A549 (cell line): ENCODE results near the gene C16orf54. TPM values are rescaled to one million over a fixed set of nuclear protein-coding genes. Genes with fewer than 3 reads are reported as not detected.

Experiments
- ATAC-seq, 2 experiments: fragments of 200-7000 bp in 1 of 2; fragments of >200 bp in 1 of 2; cut with Nextera tagmentation in 1 of 2; cut with Tn5 transposase in 1 of 2; 3 replicates each; pipeline versions ENCODE4 v1.8.0 to v1.9.1; 2018 to 2020; ENCODE audit warnings: mild to moderate bottlenecking in 1 of 2, moderate library complexity in 1 of 2
- CTCF ChIA-PET: fragments of 300-600 bp; sonication (Branson Sonifier 250); formaldehyde crosslinking; extraction: SDS; loops from one replicate; lab custom pipeline; 2021; ENCODE audit warnings: antibody characterized with exemption, inconsistent platforms; lab: Yijun Ruan, JAX
- POLR2A ChIA-PET: fragments of 350-600 bp; formaldehyde crosslinking; extraction: SDS; loops from one replicate; lab custom pipeline; 2021; ENCODE audit warnings: antibody characterized with exemption, inconsistent platforms; lab: Yijun Ruan, JAX
- DNase-seq, 2 experiments: peaks; one replicate each; pipeline versions ENCODE4 v3.0.0 to v3.0.0-alpha.2; 2011 to 2016; ENCODE audit warnings: low read depth in 1 of 2, low spot score in 1 of 2
- FAIRE-seq: peaks from 2 replicates; lab custom pipeline; 2011; peaks lifted over from hg19 to GRCh38; lab: Jason Lieb, UNC
- H3K27ac ChIP-seq, 2 experiments: fragments of >200 bp; sonication (Bioruptor Twin); formaldehyde crosslinking; 3 replicates each; pipeline ENCODE4 v1.5.1; 2016 to 2017
- H3K4me1 ChIP-seq: fragments of >200 bp; sonication (Bioruptor Twin); formaldehyde crosslinking; 3 replicates; pipeline ENCODE4 v1.6.1; 2016
- H3K4me2 ChIP-seq: fragments of >200 bp; sonication (Bioruptor Twin); formaldehyde crosslinking; 3 replicates; pipeline ENCODE4 v1.6.1; 2016
- H3K4me3 ChIP-seq: fragments of >200 bp; sonication (Bioruptor Twin); formaldehyde crosslinking; 3 replicates; pipeline ENCODE4 v1.5.1; 2016
- H3K9me3 ChIP-seq: fragments of >200 bp; sonication (Bioruptor Twin); formaldehyde crosslinking; 3 replicates; pipeline ENCODE4 v1.6.1; 2016
- BHLHE40 ChIP-seq: IDR thresholded peaks from 2 replicates; pipeline ENCODE4 v1.6.1; 2012; ENCODE audit warnings: low read depth, low read length, inconsistent platforms
- CEBPB ChIP-seq, 2 experiments: fragments of >200 bp in 1 of 2; sonication (Bioruptor Twin) in 1 of 2; formaldehyde crosslinking in 1 of 2; IDR thresholded peaks; 2 replicates each; pipeline ENCODE4 v1.6.1; 2012 to 2016
- CHD4 ChIP-seq: fragments of 200-600 bp; sonication (generic); IDR thresholded peaks from 2 replicates; pipeline ENCODE4 v1.6.1; 2016; ENCODE audit warnings: antibody characterized with exemption, mild to moderate bottlenecking, borderline replicate concordance
- ESRRA ChIP-seq: fragments of 150-350 bp; IDR thresholded peaks from 2 replicates; pipeline ENCODE4 v1.6.1; 2014; ENCODE audit warnings: mild to moderate bottlenecking, low read length, borderline replicate concordance
- FOXS1 ChIP-seq: fragments of 250-450 bp; sonication (Bioruptor Pico); IDR thresholded peaks from 2 replicates; pipeline ENCODE4 v1.5.0; 2020; ENCODE audit warnings: mild to moderate bottlenecking, moderate library complexity
- GATA3 ChIP-seq: IDR thresholded peaks from 2 replicates; pipeline ENCODE4 v1.6.1; 2012; ENCODE audit warnings: borderline replicate concordance
- HES2 ChIP-seq: fragments of >200 bp; sonication (Bioruptor Twin); formaldehyde crosslinking; IDR thresholded peaks from 2 replicates; pipeline ENCODE4 v1.6.1; 2016
- HOXA7 ChIP-seq: fragments of 250-450 bp; sonication (Bioruptor Pico); IDR thresholded peaks from 2 replicates; pipeline ENCODE4 v1.5.0; 2020; ENCODE audit warnings: mild to moderate bottlenecking, moderate library complexity
- HOXB13 ChIP-seq: fragments of 250-450 bp; sonication (Bioruptor Pico); IDR thresholded peaks from 2 replicates; pipeline ENCODE4 v1.5.0; 2020; ENCODE audit warnings: low read depth, mild to moderate bottlenecking, moderate library complexity
- HOXB5 ChIP-seq: fragments of 250-450 bp; sonication (Bioruptor Pico); IDR thresholded peaks from 2 replicates; pipeline ENCODE4 v1.5.0; 2020; ENCODE audit warnings: mild to moderate bottlenecking, moderate library complexity
- JUN ChIP-seq, 2 experiments: fragments of >200 bp; sonication (Bioruptor Twin); formaldehyde crosslinking; IDR thresholded peaks; 2 replicates in 1 of 2; 3 replicates in 1 of 2; pipeline ENCODE4 v1.6.1; 2016 to 2017
- JUNB ChIP-seq: fragments of >200 bp; sonication (Bioruptor Twin); formaldehyde crosslinking; IDR thresholded peaks from 2 replicates; pipeline ENCODE4 v1.6.1; 2016
- KDM1A ChIP-seq: fragments of 200-600 bp; sonication (generic); IDR thresholded peaks from 2 replicates; pipeline ENCODE4 v1.6.1; 2016; ENCODE audit warnings: low read depth, mild to moderate bottlenecking
- KDM5A ChIP-seq: fragments of 200-600 bp; sonication (generic); IDR thresholded peaks from 2 replicates; pipeline ENCODE4 v1.6.1; 2016; ENCODE audit warnings: antibody characterized with exemption, mild to moderate bottlenecking
- MYC ChIP-seq: IDR thresholded peaks from 2 replicates; pipeline ENCODE4 v1.6.1; 2012; ENCODE audit warnings: mild to moderate bottlenecking, inconsistent platforms, low read length, improper control_type of control experiment, borderline replicate concordance
- NR3C1 ChIP-seq: fragments of >200 bp; sonication (Bioruptor Twin); formaldehyde crosslinking; IDR thresholded peaks from 3 replicates; pipeline ENCODE4 v1.6.1; 2017
- PHF8 ChIP-seq: fragments of 200-600 bp; sonication (generic); IDR thresholded peaks from 2 replicates; pipeline ENCODE4 v1.6.1; 2016; ENCODE audit warnings: low read depth, mild to moderate bottlenecking, antibody characterized with exemption, moderate library complexity, borderline replicate concordance
- POLR2AphosphoS2 ChIP-seq: conservative IDR thresholded peaks from 2 replicates; pipeline ENCODE4 v1.6.1; 2012; ENCODE audit warnings: low read length, improper control_type of control experiment, inconsistent platforms
- RCOR1 ChIP-seq: fragments of 150-350 bp; IDR thresholded peaks from 2 replicates; pipeline ENCODE4 v1.6.1; 2014; ENCODE audit warnings: antibody characterized with exemption, low read length, low read depth
- RNF2 ChIP-seq: fragments of 200-600 bp; sonication (generic); IDR thresholded peaks from 2 replicates; pipeline ENCODE4 v1.6.1; 2016; ENCODE audit warnings: low read depth, mild to moderate bottlenecking, antibody characterized with exemption, moderate library complexity, borderline replicate concordance
- TP53 ChIP-seq: fragments of 250-450 bp; sonication (Bioruptor Pico); IDR thresholded peaks from 2 replicates; pipeline ENCODE4 v1.5.0; 2021; ENCODE audit warnings: mild to moderate bottlenecking, moderate library complexity
- WGBS: methylation state at CpG from one replicate; pipeline ENCODE4 v1.1.6; 2017; ENCODE audit errors: missing lambda C conversion rate; 5-methylcytosine and 5-hydroxymethylcytosine counted together
- polyA plus RNA-seq, 4 experiments: library from polyadenylated mRNA; depleted of rRNA in 3 of 4; stranded (reverse); fragments of >200 nt; fragmentation: RNase III in 1 of 4; extraction: RNeasy Plus Mini Kit Qiagen cat#74134 plus additional on column Dnase treatment in 1 of 4; gene quantifications; 2 replicates in 3 of 4; 3 replicates in 1 of 4; pipeline ENCODE4 v1.2.3, GENCODE V29; 2011 to 2017
- TF ChIP-seq, protein P1 (sequence below): fragments of 200-600 bp; sonication (generic); IDR thresholded peaks from 2 replicates; pipeline ENCODE4 v1.6.1; 2016; ENCODE audit warnings: antibody characterized with exemption, mild to moderate bottlenecking, moderate library complexity
- TF ChIP-seq, protein P2 (sequence below): fragments of >200 bp; sonication (Bioruptor Twin); formaldehyde crosslinking; IDR thresholded peaks from 3 replicates; pipeline ENCODE4 v1.6.1; 2016

The C16orf54 gene
- polyA plus RNA-seq, 2 of the 4 experiments (the other 2 are of a cell fraction), result not detected

DNA sequence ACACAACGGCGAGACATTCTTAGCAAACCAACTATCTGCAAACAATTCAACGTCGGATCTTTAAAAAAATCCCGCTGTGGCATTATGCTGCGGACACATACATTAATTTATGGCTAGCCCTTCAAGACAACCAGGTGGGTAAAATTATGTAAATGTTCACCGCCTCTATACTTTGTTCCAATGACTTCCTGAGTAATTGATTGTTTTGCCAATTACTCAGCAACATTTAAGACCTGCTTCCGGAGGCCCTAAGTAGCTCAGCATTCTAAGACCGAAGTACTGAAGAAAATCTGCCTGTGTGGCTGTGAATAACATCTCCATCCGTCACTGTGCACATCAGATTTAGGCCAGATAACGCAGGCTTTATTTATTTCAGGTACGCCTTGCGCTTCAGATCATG is 43.5 kb downstream of the C16orf54 start:
- no peak overlapping the region for H3K4me2 ChIP-seq
- WGBS, result 86% methylated on average over 13 of the region's 13 CpGs
- POLR2A ChIA-PET, result no interaction called here
- CTCF ChIA-PET, result interaction anchor here (0.6 to 8.2 kb wide), 9 partner anchors 13 to 362 kb away, joined by 3 to 84 read pairs (median 7); partner anchors contain the start of gene KIF22
- no peak for FAIRE-seq
- no peak for DNase-seq
- H3K4me3 ChIP-seq, result no peak overlapping the region
- H3K4me1 ChIP-seq, result peaks cover 4% of the 10 kb centered on the region; the same call in 1 of the 3 replicates
- H3K9me3 ChIP-seq, result no peaks in the 10 kb centered on the region
- no peak for TF ChIP-seq JUN (IDR thresholded peaks at IDR 0.05)
- no peak for TF ChIP-seq HES2
- no peak for TF ChIP-seq HOXB13 (CRISPR knock-in tag)
- TF ChIP-seq BHLHE40, result no peak
- no peak for TF ChIP-seq RCOR1
- no peak for TF ChIP-seq FOXS1 (CRISPR knock-in tag)
- no peak for TF ChIP-seq HOXA7 (CRISPR knock-in tag)
- TF ChIP-seq, protein P1, sequence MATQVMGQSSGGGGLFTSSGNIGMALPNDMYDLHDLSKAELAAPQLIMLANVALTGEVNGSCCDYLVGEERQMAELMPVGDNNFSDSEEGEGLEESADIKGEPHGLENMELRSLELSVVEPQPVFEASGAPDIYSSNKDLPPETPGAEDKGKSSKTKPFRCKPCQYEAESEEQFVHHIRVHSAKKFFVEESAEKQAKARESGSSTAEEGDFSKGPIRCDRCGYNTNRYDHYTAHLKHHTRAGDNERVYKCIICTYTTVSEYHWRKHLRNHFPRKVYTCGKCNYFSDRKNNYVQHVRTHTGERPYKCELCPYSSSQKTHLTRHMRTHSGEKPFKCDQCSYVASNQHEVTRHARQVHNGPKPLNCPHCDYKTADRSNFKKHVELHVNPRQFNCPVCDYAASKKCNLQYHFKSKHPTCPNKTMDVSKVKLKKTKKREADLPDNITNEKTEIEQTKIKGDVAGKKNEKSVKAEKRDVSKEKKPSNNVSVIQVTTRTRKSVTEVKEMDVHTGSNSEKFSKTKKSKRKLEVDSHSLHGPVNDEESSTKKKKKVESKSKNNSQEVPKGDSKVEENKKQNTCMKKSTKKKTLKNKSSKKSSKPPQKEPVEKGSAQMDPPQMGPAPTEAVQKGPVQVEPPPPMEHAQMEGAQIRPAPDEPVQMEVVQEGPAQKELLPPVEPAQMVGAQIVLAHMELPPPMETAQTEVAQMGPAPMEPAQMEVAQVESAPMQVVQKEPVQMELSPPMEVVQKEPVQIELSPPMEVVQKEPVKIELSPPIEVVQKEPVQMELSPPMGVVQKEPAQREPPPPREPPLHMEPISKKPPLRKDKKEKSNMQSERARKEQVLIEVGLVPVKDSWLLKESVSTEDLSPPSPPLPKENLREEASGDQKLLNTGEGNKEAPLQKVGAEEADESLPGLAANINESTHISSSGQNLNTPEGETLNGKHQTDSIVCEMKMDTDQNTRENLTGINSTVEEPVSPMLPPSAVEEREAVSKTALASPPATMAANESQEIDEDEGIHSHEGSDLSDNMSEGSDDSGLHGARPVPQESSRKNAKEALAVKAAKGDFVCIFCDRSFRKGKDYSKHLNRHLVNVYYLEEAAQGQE, result no peak
- no peak for TF ChIP-seq HOXB5 (CRISPR knock-in tag)
- TF ChIP-seq KDM5A, result no peak
- TF ChIP-seq, protein P2, sequence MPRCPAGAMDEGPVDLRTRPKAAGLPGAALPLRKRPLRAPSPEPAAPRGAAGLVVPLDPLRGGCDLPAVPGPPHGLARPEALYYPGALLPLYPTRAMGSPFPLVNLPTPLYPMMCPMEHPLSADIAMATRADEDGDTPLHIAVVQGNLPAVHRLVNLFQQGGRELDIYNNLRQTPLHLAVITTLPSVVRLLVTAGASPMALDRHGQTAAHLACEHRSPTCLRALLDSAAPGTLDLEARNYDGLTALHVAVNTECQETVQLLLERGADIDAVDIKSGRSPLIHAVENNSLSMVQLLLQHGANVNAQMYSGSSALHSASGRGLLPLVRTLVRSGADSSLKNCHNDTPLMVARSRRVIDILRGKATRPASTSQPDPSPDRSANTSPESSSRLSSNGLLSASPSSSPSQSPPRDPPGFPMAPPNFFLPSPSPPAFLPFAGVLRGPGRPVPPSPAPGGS, result no peak
- TF ChIP-seq ESRRA, result no peak
- no peak for TF ChIP-seq KDM1A
- no peak for TF ChIP-seq RNF2
- no peak for TF ChIP-seq POLR2AphosphoS2
- no peak for TF ChIP-seq MYC
- no peak for TF ChIP-seq CEBPB (IDR thresholded peaks at IDR 0.05)
- no peak for TF ChIP-seq JUNB
- ATAC-seq, result no peak
- H3K27ac ChIP-seq, result no peak overlapping the region

DNA sequence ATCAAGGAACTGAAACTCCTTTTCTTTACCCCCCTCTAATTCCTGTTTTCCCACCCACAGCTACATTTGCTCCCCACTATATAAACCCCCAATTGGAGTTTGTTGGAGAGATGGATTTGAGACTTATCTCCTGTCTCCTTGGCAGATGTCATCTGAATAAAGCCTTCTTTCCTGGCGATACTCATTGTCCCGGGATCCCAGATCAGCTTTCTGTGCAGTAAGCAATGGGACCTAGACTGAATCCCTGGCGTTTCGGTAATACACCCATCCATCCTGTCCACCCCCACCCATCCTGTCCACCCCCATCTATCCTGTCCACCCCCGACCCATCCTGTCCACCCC is 44.6 kb downstream of the C16orf54 start:
- no peak for ATAC-seq
- FAIRE-seq, result no peak
- TF ChIP-seq NR3C1, result no peak
- TF ChIP-seq PHF8, result no peak
- no peak for TF ChIP-seq GATA3
- no peak for TF ChIP-seq CHD4
- TF ChIP-seq TP53 (CRISPR knock-in tag), result no peak
- TF ChIP-seq JUNB, result no peak
- TF ChIP-seq, all 56 proteins: peak for 0
- ChIA-PET POLR2A (interaction anchor here (0.6 to 1.4 kb wide), 3 partner anchors 89 to 728 kb away, joined by 3 to 11 read pairs (median 7); partner anchors contain the start of gene KIF22), CTCF (interaction anchor here (0.6 to 8.2 kb wide), 27 partner anchors 9 to 1033 kb away, joined by 3 to 84 read pairs (median 5); partner anchors contain the start of genes GDPD3, KIF22, MVP and TLCD3B)
- H3K4me1 ChIP-seq, result peaks cover 4% of the 10 kb centered on the region; the same call in 1 of the 3 replicates
- H3K9me3 ChIP-seq, result no peaks in the 10 kb centered on the region
- WGBS, result 85% methylated on average over 4 of the region's 5 CpGs
- H3K4me2 ChIP-seq, result no peak overlapping the region; the same call in 2 of the 3 replicates
- H3K4me3 ChIP-seq, result no peak overlapping the region
- no peak for DNase-seq
- no peak overlapping the region; a peak in 1 of 6 replicates for H3K27ac ChIP-seq
